ENCODE data around the gene PFKFB3.

DNA sequence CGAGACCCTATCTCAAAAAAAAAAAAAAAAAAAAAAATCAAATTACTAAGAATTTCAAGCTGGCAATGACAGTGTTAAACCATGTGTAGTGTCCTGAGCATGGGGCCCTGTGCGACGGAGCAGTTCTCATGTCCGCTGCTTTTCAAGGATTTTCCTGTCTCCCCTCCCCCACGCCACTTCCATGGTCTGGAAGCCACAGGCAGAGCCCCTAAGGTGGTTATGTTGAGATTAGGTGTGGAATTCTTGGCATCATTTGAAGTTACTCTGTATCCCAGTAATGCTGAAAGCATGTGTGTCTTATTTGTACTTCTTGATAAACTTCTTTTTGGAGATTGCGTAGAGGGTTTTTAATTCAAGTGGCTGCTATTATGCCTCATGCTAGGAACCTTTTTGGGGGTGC lies 65.2 kb downstream of the PFKFB3 start:
- TF ChIP-seq, protein P1, sequence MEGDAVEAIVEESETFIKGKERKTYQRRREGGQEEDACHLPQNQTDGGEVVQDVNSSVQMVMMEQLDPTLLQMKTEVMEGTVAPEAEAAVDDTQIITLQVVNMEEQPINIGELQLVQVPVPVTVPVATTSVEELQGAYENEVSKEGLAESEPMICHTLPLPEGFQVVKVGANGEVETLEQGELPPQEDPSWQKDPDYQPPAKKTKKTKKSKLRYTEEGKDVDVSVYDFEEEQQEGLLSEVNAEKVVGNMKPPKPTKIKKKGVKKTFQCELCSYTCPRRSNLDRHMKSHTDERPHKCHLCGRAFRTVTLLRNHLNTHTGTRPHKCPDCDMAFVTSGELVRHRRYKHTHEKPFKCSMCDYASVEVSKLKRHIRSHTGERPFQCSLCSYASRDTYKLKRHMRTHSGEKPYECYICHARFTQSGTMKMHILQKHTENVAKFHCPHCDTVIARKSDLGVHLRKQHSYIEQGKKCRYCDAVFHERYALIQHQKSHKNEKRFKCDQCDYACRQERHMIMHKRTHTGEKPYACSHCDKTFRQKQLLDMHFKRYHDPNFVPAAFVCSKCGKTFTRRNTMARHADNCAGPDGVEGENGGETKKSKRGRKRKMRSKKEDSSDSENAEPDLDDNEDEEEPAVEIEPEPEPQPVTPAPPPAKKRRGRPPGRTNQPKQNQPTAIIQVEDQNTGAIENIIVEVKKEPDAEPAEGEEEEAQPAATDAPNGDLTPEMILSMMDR (IDR thresholded peaks at IDR 0.05) = no peak
- TF ChIP-seq POLR2A (IDR thresholded peaks at IDR 0.05) = no peak

Data from adrenal gland (tissue), 5 donors.